ENCODE results near the gene HEATR5A.

The HEATR5A gene

GRCh38 chr14:31283578-31284252 lies 136.6 kb downstream of the HEATR5A start:
- TF ChIP-seq, protein P1, sequence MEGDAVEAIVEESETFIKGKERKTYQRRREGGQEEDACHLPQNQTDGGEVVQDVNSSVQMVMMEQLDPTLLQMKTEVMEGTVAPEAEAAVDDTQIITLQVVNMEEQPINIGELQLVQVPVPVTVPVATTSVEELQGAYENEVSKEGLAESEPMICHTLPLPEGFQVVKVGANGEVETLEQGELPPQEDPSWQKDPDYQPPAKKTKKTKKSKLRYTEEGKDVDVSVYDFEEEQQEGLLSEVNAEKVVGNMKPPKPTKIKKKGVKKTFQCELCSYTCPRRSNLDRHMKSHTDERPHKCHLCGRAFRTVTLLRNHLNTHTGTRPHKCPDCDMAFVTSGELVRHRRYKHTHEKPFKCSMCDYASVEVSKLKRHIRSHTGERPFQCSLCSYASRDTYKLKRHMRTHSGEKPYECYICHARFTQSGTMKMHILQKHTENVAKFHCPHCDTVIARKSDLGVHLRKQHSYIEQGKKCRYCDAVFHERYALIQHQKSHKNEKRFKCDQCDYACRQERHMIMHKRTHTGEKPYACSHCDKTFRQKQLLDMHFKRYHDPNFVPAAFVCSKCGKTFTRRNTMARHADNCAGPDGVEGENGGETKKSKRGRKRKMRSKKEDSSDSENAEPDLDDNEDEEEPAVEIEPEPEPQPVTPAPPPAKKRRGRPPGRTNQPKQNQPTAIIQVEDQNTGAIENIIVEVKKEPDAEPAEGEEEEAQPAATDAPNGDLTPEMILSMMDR (IDR thresholded peaks at IDR 0.05), result no peak
- no peak overlapping the region for H3K4me3 ChIP-seq (ENCODE audit: low read depth in 1 of 2, low read length in 1 of 2)
- H3K27ac ChIP-seq, result no peak overlapping the region
- H3K9me3 ChIP-seq, result no peaks in the 10 kb centered on the region
- no peaks in the 10 kb centered on the region for H3K27me3 ChIP-seq
- no peaks in the 10 kb centered on the region for H3K4me1 ChIP-seq (ENCODE audit: control insufficient read depth in 1 of 2, insufficient read depth in 1 of 2, low read depth in 1 of 2, low read length in 1 of 2)
- no peaks in the 10 kb centered on the region for H3K36me3 ChIP-seq

- Histone ChIP-seq H3K4me3 (ENCODE audit: low read depth in 1 of 2, low read length in 1 of 2) (no peak overlapping the region), H3K27ac (no peak overlapping the region), H3K4me1 (ENCODE audit: control insufficient read depth in 1 of 2, insufficient read depth in 1 of 2, low read depth in 1 of 2, low read length in 1 of 2) (no peaks in the 10 kb centered on the region), H3K36me3 (no peaks in the 10 kb centered on the region), H3K27me3 (no peaks in the 10 kb centered on the region), H3K9me3 (no peaks in the 10 kb centered on the region)
- TF ChIP-seq, protein P1 (IDR thresholded peaks at IDR 0.05), result no peak
Observed at GRCh38 chr14:31283153-31283552, 137.2 kb downstream of the HEATR5A start.

DNA sequence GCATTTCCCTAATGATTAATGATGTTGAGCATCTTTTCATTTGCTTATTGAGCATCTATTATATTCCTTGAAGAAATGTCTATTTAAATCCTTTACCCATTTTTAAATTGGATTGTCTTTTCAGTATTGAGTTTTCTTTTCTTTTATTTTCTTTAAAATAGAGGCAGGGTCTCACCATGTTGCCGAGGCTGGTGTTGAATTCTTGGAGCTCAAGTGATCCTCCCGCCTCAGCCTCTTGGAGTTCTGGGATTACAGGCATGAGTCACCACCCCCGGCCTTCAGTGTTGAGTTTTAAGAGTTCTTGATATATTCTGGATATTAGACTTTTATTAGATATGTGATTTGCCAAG lies 139.5 kb downstream of the HEATR5A start:
- H3K27me3 ChIP-seq, result no peaks in the 10 kb centered on the region
- TF ChIP-seq, protein P1 (IDR thresholded peaks at IDR 0.05), result no peak
- no peaks in the 10 kb centered on the region for H3K4me1 ChIP-seq (ENCODE audit: control insufficient read depth in 1 of 2, insufficient read depth in 1 of 2, low read depth in 1 of 2, low read length in 1 of 2)
- no peak overlapping the region for H3K27ac ChIP-seq
- H3K36me3 ChIP-seq, result no peaks in the 10 kb centered on the region
- H3K9me3 ChIP-seq, result no peaks in the 10 kb centered on the region
- H3K4me3 ChIP-seq (ENCODE audit: low read depth in 1 of 2, low read length in 1 of 2), result no peak overlapping the region

GRCh38 chr14:31280132-31280870 lies 140.0 kb downstream of the HEATR5A start:
- H3K9me3 ChIP-seq, result no peaks in the 10 kb centered on the region
- no peaks in the 10 kb centered on the region for H3K27me3 ChIP-seq
- H3K4me3 ChIP-seq (ENCODE audit: low read depth in 1 of 2, low read length in 1 of 2), result no peak overlapping the region
- no peak overlapping the region for H3K27ac ChIP-seq
- no peaks in the 10 kb centered on the region for H3K36me3 ChIP-seq
- H3K4me1 ChIP-seq (ENCODE audit: control insufficient read depth in 1 of 2, insufficient read depth in 1 of 2, low read depth in 1 of 2, low read length in 1 of 2), result no peaks in the 10 kb centered on the region
- TF ChIP-seq, protein P1 (IDR thresholded peaks at IDR 0.05), result no peak

DNA sequence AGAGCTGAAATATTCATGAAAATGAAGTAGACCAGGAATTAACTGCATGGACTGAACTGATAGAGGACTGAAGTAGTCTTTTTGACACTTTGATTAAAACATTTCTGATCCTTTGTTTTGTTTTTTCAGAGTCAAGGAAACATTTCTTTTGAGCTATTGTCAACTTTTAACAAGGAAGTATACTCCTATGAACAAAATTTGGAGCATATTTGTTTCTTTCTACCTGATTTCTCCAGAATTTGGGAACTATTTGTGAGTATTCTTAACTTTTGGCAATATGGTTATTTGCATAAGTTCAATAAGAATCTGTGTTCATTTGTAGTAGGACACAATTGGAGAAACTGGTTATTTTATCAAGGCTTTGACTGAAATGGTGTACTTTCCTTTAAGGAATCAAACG lies 141.5 kb downstream of the HEATR5A start:
- no peaks in the 10 kb centered on the region for H3K36me3 ChIP-seq
- TF ChIP-seq, protein P1 (IDR thresholded peaks at IDR 0.05), result no peak
- no peak overlapping the region for H3K27ac ChIP-seq
- no peaks in the 10 kb centered on the region for H3K27me3 ChIP-seq
- H3K4me1 ChIP-seq (ENCODE audit: control insufficient read depth in 1 of 2, insufficient read depth in 1 of 2, low read depth in 1 of 2, low read length in 1 of 2), result no peaks in the 10 kb centered on the region
- H3K9me3 ChIP-seq, result no peaks in the 10 kb centered on the region
- no peak overlapping the region for H3K4me3 ChIP-seq (ENCODE audit: low read depth in 1 of 2, low read length in 1 of 2)
